ENCODE data around the gene TVP23A. TPM values are rescaled to one million over a fixed set of nuclear protein-coding genes. Genes with fewer than 3 reads are reported as not detected.

Gene TVP23A
- total and polyA plus RNA-seq, 10 of the 15 experiments (the other 5 are each of a cell fraction or from before 2014, with no cell fraction given): 1.1 to 6.4 (median 2.2) TPM

Small RNA genes lying within 50 kb of the gene (small RNA-seq; reads per million reads assigned to genes)
- gene MTND4LP24 (not detected), gene MTND6P33 (not detected)

Other genes with a start within 250 kb of the TVP23A start
- 3.2 and 3.4 TPM in 2 replicates for gene EMP2, start 238.2 kb downstream of the TVP23A start, total RNA-seq (2014; rRNA removed)
- gene EMP2, start 238.2 kb downstream of the TVP23A start, total RNA-seq (2014; rRNA removed; fragmentation: Illumina TruSeq; extraction: Trizol): 2.6 and 2.9 TPM in 2 replicates
- 5.7 and 5.8 TPM in 2 replicates for gene EMP2, start 238.2 kb downstream of the TVP23A start, total RNA-seq (2021)
- gene EMP2, start 238.2 kb downstream of the TVP23A start, polyA plus RNA-seq (2011; rRNA removed): 0.20 and 0.41 TPM in 2 replicates
- 2.9 and 3.6 TPM in 2 replicates for gene EMP2, start 238.2 kb downstream of the TVP23A start, polyA plus RNA-seq (2014; fragmentation: Illumina TruSeq; extraction: Trizol)
- 1 to 10 TPM; 4.4 to 6.1 TPM for gene EMP2, start 238.2 kb downstream of the TVP23A start, polyA plus RNA-seq (2014; fragmentation: Nextera tagmentation; extraction: Ambion mirVana)
- 2.9 and 3.1 TPM in 2 replicates for gene EMP2, start 238.2 kb downstream of the TVP23A start, polyA plus RNA-seq (2014; rRNA removed)
- gene EMP2, start 238.2 kb downstream of the TVP23A start, polyA plus RNA-seq (2016; fragmentation: Nextera tagmentation; extraction: Ambion mirVana): 10 to 100 TPM in 1 of 2 experiments, 1 to 10 TPM in 1; 8.9 to 10.4 TPM
- gene TEKT5, start 123.9 kb downstream of the TVP23A start, total RNA-seq (2014; rRNA removed): 0.22 and 1.1 TPM in 2 replicates
- 0.18 and 0.40 TPM in 2 replicates for gene TEKT5, start 123.9 kb downstream of the TVP23A start, total RNA-seq (2014; rRNA removed; fragmentation: Illumina TruSeq; extraction: Trizol)
- 0.80 and 2.2 TPM in 2 replicates for gene TEKT5, start 123.9 kb downstream of the TVP23A start, total RNA-seq (2021)
- gene TEKT5, start 123.9 kb downstream of the TVP23A start, polyA plus RNA-seq (2011; rRNA removed): 0.66 and 0.68 TPM in 2 replicates
- gene TEKT5, start 123.9 kb downstream of the TVP23A start, polyA plus RNA-seq (2014; fragmentation: Illumina TruSeq; extraction: Trizol): 0.19 and 0.93 TPM in 2 replicates
- under 1 TPM; 0.47 to 0.64 TPM for gene TEKT5, start 123.9 kb downstream of the TVP23A start, polyA plus RNA-seq (2014; fragmentation: Nextera tagmentation; extraction: Ambion mirVana)
- 1.1 and 1.8 TPM in 2 replicates for gene TEKT5, start 123.9 kb downstream of the TVP23A start, polyA plus RNA-seq (2014; rRNA removed)
- under 1 TPM in 1 of 2 experiments, not detected in 1; 0.79 TPM for gene TEKT5, start 123.9 kb downstream of the TVP23A start, polyA plus RNA-seq (2016; fragmentation: Nextera tagmentation; extraction: Ambion mirVana)
- gene NUBP1, start 75.0 kb downstream of the TVP23A start, total RNA-seq (2014; rRNA removed): 49.6 and 56.9 TPM in 2 replicates
- 53.6 and 55.1 TPM in 2 replicates for gene NUBP1, start 75.0 kb downstream of the TVP23A start, total RNA-seq (2014; rRNA removed; fragmentation: Illumina TruSeq; extraction: Trizol)
- gene NUBP1, start 75.0 kb downstream of the TVP23A start, total RNA-seq (2021): 46.7 and 53.3 TPM in 2 replicates
- 64.3 and 74.9 TPM in 2 replicates for gene NUBP1, start 75.0 kb downstream of the TVP23A start, polyA plus RNA-seq (2011; rRNA removed)
- gene NUBP1, start 75.0 kb downstream of the TVP23A start, polyA plus RNA-seq (2014; fragmentation: Illumina TruSeq; extraction: Trizol): 51.5 and 66.9 TPM in 2 replicates
- gene NUBP1, start 75.0 kb downstream of the TVP23A start, polyA plus RNA-seq (2014; fragmentation: Nextera tagmentation; extraction: Ambion mirVana): 10 to 100 TPM; 31.0 to 36.3 TPM
- 62.8 and 65.7 TPM in 2 replicates for gene NUBP1, start 75.0 kb downstream of the TVP23A start, polyA plus RNA-seq (2014; rRNA removed)
- gene NUBP1, start 75.0 kb downstream of the TVP23A start, polyA plus RNA-seq (2016; fragmentation: Nextera tagmentation; extraction: Ambion mirVana): 10 to 100 TPM; 59.7 to 60.7 TPM
- 49.6 and 51.4 TPM in 2 replicates for gene CIITA, start 58.4 kb upstream of the TVP23A start, total RNA-seq (2014; rRNA removed)
- 31.0 and 37.4 TPM in 2 replicates for gene CIITA, start 58.4 kb upstream of the TVP23A start, total RNA-seq (2014; rRNA removed; fragmentation: Illumina TruSeq; extraction: Trizol)
- gene CIITA, start 58.4 kb upstream of the TVP23A start, total RNA-seq (2021): 84.6 and 95.8 TPM in 2 replicates
- 139 and 145 TPM in 2 replicates for gene CIITA, start 58.4 kb upstream of the TVP23A start, polyA plus RNA-seq (2011; rRNA removed)
- gene CIITA, start 58.4 kb upstream of the TVP23A start, polyA plus RNA-seq (2014; fragmentation: Illumina TruSeq; extraction: Trizol): 35.7 and 51.1 TPM in 2 replicates
- gene CIITA, start 58.4 kb upstream of the TVP23A start, polyA plus RNA-seq (2014; fragmentation: Nextera tagmentation; extraction: Ambion mirVana): 10 to 100 TPM; 11.5 to 12.5 TPM
- 74.5 and 82.5 TPM in 2 replicates for gene CIITA, start 58.4 kb upstream of the TVP23A start, polyA plus RNA-seq (2014; rRNA removed)
- 10 to 100 TPM; 45.3 to 48.2 TPM for gene CIITA, start 58.4 kb upstream of the TVP23A start, polyA plus RNA-seq (2016; fragmentation: Nextera tagmentation; extraction: Ambion mirVana)
- gene DEXI, start 123.7 kb upstream of the TVP23A start, total RNA-seq (2014; rRNA removed): 26.3 and 28.6 TPM in 2 replicates
- 17.0 and 17.3 TPM in 2 replicates for gene DEXI, start 123.7 kb upstream of the TVP23A start, total RNA-seq (2014; rRNA removed; fragmentation: Illumina TruSeq; extraction: Trizol)
- 22.7 and 24.2 TPM in 2 replicates for gene DEXI, start 123.7 kb upstream of the TVP23A start, total RNA-seq (2021)
- 11.4 and 15.2 TPM in 2 replicates for gene DEXI, start 123.7 kb upstream of the TVP23A start, polyA plus RNA-seq (2011; rRNA removed)
- gene DEXI, start 123.7 kb upstream of the TVP23A start, polyA plus RNA-seq (2014; fragmentation: Illumina TruSeq; extraction: Trizol): 17.8 and 21.7 TPM in 2 replicates
- gene DEXI, start 123.7 kb upstream of the TVP23A start, polyA plus RNA-seq (2014; fragmentation: Nextera tagmentation; extraction: Ambion mirVana): 1 to 10 TPM; 1.4 to 4.3 TPM
- gene DEXI, start 123.7 kb upstream of the TVP23A start, polyA plus RNA-seq (2014; rRNA removed): 22.9 and 25.7 TPM in 2 replicates
- 10 to 100 TPM; 14.0 to 19.8 TPM for gene DEXI, start 123.7 kb upstream of the TVP23A start, polyA plus RNA-seq (2016; fragmentation: Nextera tagmentation; extraction: Ambion mirVana)
- 17.1 and 17.6 TPM in 2 replicates for gene CLEC16A, start 125.8 kb upstream of the TVP23A start, total RNA-seq (2014; rRNA removed)
- 14.1 and 14.6 TPM in 2 replicates for gene CLEC16A, start 125.8 kb upstream of the TVP23A start, total RNA-seq (2014; rRNA removed; fragmentation: Illumina TruSeq; extraction: Trizol)
- 28.7 and 30.0 TPM in 2 replicates for gene CLEC16A, start 125.8 kb upstream of the TVP23A start, total RNA-seq (2021)
- gene CLEC16A, start 125.8 kb upstream of the TVP23A start, polyA plus RNA-seq (2011; rRNA removed): 16.4 and 20.2 TPM in 2 replicates
- gene CLEC16A, start 125.8 kb upstream of the TVP23A start, polyA plus RNA-seq (2014; fragmentation: Illumina TruSeq; extraction: Trizol): 19.3 and 20.5 TPM in 2 replicates
- gene CLEC16A, start 125.8 kb upstream of the TVP23A start, polyA plus RNA-seq (2014; fragmentation: Nextera tagmentation; extraction: Ambion mirVana): 1 to 10 TPM; 1.5 to 3.1 TPM
- gene CLEC16A, start 125.8 kb upstream of the TVP23A start, polyA plus RNA-seq (2014; rRNA removed): 18.1 and 18.7 TPM in 2 replicates
- gene CLEC16A, start 125.8 kb upstream of the TVP23A start, polyA plus RNA-seq (2016; fragmentation: Nextera tagmentation; extraction: Ambion mirVana): 10 to 100 TPM; 27.1 to 28.8 TPM